GM19351 (cell line): ENCODE data around the gene PPP1R3C.

Experiments
- ATAC-seq: cut with Tn5 transposase; IDR thresholded peaks from one replicate; pipeline ENCODE4 v1.9.1; 2021; ENCODE audit warnings: mild to moderate bottlenecking, moderate library complexity; ENCODE audit not compliant: unreplicated experiment

Gene PPP1R3C

DNA sequence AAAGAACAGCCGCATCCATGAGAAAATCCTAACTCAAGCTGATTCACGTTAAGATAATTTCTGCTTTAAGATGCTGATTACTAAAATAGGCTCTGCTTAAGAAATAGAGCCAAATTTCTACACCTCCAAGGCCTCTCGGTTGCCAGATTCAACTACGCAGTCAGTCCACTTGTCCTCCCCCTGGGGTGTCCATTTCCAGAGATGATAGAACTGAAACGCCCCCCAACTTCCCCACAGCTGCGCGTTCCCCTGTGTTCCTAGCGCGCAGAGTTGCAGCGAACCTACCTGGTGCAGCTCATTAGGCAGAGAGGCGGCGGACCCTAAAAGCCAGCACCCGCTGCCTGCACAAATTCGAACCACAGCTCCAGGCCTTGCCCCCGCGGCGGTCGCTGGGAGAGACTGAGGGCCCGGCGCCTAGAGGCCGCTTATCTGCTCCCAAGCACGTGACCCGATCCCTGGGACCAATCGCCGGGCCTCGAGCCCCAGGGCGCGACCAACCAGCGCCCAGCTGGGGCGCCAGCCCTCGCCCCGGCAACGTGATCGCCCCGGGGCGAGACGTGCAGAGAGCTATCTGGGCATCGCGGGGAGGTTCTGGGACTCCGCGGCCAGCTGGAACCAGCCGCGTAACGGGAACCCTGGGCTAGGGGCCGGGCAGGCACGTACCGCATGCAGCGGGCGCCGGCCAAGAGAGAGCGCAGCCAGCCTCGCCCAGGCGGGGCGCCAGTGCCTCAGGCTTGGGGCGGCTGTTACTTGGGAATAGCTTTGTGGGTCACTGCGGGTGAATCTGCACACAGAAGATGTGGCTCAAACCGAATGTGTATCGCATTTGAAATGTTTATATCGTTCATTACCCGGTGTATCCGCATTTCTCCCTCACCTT lies at the start of gene PPP1R3C:
TSS of gene PPP1R3C (minus strand) at position 401 of the 880 bp plus-strand sequence. CDS start at position 299, 102 bp downstream.
- peak; percentile 85 for ATAC-seq

- ATAC-seq = no peak
Measured at GRCh38 chr10:91681361-91682276, 48.7 kb upstream of the PPP1R3C start.

DNA sequence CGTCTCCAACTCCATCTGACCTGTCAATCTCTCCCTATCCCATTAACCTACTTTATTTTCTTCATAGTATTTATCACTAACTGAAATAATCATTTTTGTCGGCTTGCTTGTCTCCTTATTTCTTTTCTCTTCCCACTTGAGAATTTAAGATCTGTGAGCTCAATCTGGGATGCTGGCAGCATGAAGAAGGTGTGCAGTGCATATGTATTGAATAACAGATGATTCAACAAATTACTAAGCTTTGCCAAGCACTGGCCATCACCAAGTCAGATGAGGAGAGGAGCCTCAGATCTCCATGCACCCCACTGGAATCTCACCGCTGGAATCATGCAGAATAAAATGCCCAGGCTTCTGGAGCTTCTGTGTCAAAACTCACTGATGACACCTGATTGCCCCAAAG lies 47.6 kb upstream of the PPP1R3C start:
- ATAC-seq = no peak

DNA sequence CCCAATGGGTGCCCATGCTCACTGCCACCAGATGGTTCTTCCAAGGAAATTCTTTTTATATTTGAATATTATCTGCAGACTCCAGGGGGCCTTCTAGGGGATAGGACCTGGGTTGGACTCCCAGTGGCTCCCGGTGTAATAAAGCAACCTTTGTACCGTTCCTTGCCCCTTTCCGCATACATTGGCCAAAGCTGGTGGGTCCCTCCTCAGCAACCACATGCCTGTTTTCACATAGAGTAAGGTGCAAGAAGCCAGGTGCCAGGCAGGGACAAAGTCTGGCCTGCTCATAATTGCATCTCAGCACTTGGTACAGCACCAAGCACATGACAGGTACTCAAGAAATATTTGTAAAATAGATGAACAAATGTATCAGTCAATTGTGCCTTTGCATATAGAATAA lies 46.4 kb upstream of the PPP1R3C start:
- no peak for ATAC-seq

DNA sequence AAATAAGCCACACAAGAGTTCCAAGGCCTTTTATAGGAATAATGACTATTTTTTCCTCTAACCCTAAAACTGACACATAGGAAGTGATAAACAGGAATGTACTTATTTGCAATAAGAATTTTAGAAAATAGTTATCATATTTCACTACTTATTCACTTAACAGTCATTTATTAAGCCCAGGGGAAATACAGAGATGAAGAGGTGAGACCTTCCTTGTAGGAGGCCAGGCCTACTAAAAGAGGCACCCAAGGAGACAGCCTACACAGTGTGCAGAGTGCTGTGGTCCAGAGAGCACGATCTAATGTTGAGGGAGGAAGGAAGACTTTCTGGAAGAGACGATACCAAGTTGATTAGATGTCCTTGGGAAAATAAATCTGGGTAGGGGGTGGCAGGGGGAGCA lies 45.0 kb upstream of the PPP1R3C start:
- no peak for ATAC-seq

GRCh38 chr10:91672021-91672608 lies 39.2 kb upstream of the PPP1R3C start:
- ATAC-seq = no peak

GRCh38 chr10:91668913-91669312 lies 36.0 kb upstream of the PPP1R3C start:
- ATAC-seq = no peak

DNA sequence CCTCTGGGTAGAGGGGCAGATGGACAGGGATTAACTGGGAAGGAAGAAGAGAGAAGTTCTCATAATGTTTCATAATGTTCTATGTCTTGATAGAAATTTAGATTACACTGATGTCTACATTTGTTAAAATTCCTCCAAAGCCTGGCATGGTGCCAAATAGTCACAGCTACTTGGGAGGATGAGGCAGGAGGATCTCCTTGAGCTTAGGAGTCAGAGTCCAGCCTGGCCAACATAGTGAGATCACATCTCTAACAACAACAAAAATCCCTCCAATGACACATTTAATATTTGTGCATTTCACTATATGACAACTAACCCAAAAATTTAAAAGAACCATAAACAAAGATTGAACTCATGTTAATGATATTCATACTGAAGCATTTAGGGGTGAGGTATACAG lies 33.0 kb upstream of the PPP1R3C start:
- ATAC-seq = no peak

DNA sequence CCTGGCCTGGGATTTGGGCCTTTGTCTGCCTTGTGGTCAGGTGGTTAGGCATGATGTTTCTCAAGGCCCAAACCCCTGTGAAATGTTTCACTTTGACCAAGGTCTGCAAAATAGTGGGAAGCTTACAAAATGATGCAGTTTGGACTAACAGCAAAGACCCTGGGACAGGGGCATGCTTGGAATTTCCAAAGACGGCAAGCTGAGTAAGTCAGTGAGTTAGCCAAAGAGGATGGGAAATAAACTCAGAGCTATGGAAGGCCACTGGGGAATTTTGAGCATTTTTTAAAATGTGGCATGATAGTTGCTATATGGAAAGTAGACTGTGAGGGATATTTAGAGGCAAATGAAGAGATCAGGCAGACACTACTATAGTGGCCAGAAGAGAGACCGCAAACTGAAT lies 31.6 kb upstream of the PPP1R3C start:
- ATAC-seq = no peak

DNA sequence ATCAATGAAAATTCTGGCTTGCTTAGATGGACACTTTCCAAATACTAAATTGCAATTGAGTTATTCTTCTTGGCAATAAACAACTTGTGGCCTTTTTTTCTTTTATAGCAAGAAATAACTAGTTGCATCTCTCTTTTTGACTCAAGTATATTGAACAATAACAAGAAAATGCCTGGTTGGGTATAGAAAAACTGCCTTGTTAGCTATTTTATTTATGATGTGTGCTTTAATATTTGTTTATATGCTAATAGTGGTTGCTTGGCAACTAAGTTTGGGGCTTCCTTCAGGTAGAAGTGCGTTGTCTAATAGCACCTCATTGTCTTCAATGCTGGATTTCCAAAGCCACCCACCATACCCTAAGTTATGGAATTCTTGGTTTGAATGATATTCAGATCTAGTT lies 30.1 kb upstream of the PPP1R3C start:
- no peak for ATAC-seq

GRCh38 chr10:91653219-91653870 lies 20.5 kb upstream of the PPP1R3C start:
- ATAC-seq = no peak

DNA sequence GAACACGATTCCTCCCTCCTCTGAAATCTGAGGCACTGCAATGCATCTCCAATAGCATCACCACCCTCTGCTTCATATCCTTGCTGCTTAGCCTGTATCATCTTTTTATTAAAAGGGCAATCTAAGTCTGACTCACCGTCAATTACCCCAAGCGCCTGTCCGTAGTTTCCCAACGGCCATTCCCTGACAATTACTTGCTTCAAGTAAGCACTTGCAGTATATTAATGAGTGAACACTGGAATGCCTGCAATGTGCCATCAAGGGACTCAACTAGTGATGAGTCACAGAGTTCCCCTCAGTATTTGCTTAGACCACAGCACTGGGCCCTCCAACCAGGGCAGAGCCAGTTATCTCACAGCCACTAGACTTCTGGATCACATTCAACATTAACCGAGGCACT lies 19.5 kb upstream of the PPP1R3C start:
- no peak for ATAC-seq

- ATAC-seq = no peak
Measured at GRCh38 chr10:91643700-91644099, 10.8 kb upstream of the PPP1R3C start.

GRCh38 chr10:91642831-91643692 lies 10.2 kb upstream of the PPP1R3C start:
- no peak for ATAC-seq

GRCh38 chr10:91636892-91637291 lies 4.0 kb upstream of the PPP1R3C start:
- no peak for ATAC-seq

DNA sequence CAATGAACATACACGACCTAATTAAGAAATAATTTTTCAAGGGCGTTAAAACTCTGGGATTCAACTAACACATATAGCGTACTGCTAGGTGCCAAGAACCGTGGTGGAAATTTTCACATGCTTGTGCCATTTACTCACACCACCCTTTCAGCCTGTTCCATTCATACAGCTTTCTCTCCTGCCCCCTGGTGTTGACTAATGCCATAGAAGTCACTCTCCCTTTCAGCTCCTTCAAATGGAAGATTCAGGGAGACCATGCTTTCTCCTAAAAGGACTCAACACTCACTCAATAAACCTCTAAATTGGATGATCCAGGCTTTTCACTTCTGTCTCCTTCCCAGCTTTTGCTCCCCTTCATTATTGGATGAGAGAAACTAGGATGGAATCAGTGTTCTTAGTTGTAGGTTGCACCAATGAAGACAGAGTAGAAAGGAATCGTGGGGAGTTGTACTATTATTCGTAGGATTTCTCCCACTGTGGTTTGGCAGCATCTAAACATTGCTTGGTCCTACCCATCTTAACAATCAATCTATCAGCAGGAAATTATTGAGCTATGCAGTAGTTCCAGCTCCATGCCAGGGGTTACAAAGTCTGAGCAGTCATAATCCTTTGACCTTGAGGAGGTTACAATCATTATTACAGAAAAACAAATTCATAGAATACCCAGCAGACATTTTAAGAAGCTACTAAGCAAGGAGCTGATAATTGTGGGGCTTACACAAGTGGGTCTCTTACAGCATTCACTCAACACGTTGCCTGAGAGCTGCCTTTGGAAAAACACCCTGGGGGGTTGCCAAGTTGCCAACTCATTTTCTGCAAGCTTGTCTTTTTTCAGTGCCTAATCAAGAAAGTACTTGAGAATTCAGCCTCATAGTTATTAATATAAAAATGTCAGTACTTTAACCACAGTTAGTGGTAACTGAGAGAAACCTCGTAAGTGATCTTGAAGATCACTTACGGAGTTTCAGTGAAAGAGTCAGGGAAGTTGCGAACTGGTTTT lies 2.8 kb upstream of the PPP1R3C start:
- ATAC-seq = peak; percentile 43

- ATAC-seq = no peak
Measured at GRCh38 chr10:91634898-91635297, 2.0 kb upstream of the PPP1R3C start.

DNA sequence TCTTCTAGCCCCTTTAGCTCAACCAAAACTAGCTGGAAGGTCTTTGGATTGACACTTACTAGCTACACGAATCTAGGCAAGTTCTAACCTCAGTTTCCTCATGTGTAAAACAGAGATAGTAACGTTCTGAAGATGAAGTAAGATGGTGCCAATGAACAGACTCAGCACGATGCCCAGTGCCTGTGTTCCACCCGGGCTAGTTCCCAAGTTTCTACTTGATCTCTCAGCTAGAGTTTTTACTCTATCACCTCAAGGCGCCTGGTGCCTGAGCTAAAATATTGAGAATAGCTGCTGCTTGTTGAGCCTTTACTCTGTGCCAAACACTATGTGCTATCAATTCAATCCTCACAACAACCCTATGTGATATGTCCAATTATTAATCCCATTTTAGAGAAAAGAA lies 1.4 kb upstream of the PPP1R3C start:
- ATAC-seq = no peak

DNA sequence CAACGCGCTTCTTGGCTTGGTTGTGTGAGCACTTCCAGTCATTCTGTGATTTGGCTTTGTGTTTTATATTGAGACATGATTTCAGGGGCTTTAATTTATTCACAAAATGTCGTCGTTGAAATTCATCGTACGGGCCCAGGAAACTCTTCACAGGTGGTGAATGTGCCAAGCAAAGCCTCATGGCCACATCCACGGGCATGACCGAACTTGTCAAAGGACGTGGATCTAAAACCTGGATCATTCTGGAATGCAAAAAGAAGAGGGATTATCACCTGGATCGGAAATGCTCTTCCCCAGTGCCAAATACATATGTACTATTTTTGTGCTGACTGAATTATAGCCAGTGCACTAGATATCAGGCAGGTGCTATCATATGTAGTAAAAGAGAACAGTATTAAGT lies 2.2 kb downstream of the PPP1R3C start:
- no peak for ATAC-seq
